Psoas muscle (tissue), 8 donors: ENCODE data around the gene CACNA1A. TPM values are rescaled to one million over a fixed set of nuclear protein-coding genes. Genes with fewer than 3 reads are reported as not detected.
"Not testable (repeated sequence)": the region's sequence is repeated elsewhere in the genome, so short reads cannot be mapped to it uniquely, and the experiment has no call there.

Experiments
- ATAC-seq, 4 donors: fragments of 200-7000 bp; cut with Tn5 transposase; one replicate each; pipeline ENCODE4 v1.9.1; 2020; ENCODE audit warnings: moderate library complexity in 3 of 4, mild to moderate bottlenecking in 2 of 4
- DNase-seq, 2 donors: peaks; one replicate each; pipeline ENCODE4 v3.0.0-alpha.2; 2020
- H3K27ac ChIP-seq: fragments of 200-600 bp; one replicate; pipeline ENCODE4 v1.8.0; 2022
- H3K27me3 ChIP-seq, 3 donors: fragments of 200-600 bp in 1 of 3; one replicate each; pipeline versions ENCODE4 v1.6.1 to v1.8.0; 2013 to 2022; ENCODE audit warnings: low read length in 2 of 3, mild to moderate bottlenecking in 2 of 3, moderate library complexity in 1 of 3; ENCODE audit not compliant: insufficient read depth in 3 of 3
- H3K36me3 ChIP-seq, 2 donors: fragments of 200-600 bp in 1 of 2; one replicate each; pipeline versions ENCODE4 v1.6.1 to v1.8.0; 2013 to 2022; ENCODE audit warnings: low read depth in 1 of 2, mild to moderate bottlenecking in 1 of 2, moderate library complexity in 1 of 2; ENCODE audit not compliant: insufficient read depth in 1 of 2
- H3K4me1 ChIP-seq: fragments of 200-600 bp; one replicate; pipeline ENCODE4 v1.8.0; 2022
- H3K4me3 ChIP-seq: fragments of 200-600 bp; one replicate; pipeline ENCODE4 v1.8.0; 2022; ENCODE audit warnings: mild to moderate bottlenecking
- H3K9me3 ChIP-seq: fragments of 200-600 bp; one replicate; pipeline ENCODE4 v1.8.0; 2022
- CTCF ChIP-seq: fragments of 200-600 bp; IDR thresholded peaks from one replicate; pipeline ENCODE4 v1.8.0; 2022; ENCODE audit warnings: antibody characterized with exemption
- WGBS, 3 donors: extraction: QIAGEN DNeasy Blood & Tissue Kit; methylation state at CpG; one replicate each; pipeline versions ENCODE4 v1.1.6 to v1.1.7; 2013; 5-methylcytosine and 5-hydroxymethylcytosine counted together
- intact Hi-C, 2 donors: fragments of 100-400 bp; cut with DNase I; formaldehyde crosslinking; loops; one replicate each; pipeline versions ENCODE4 v1.11.0 to v1.14.2; 2022
- polyA plus RNA-seq, 3 donors: library from polyadenylated mRNA; stranded (reverse); fragments of 200-250 nt; gene quantifications; one replicate each; pipeline ENCODE4 v1.2.3, GENCODE V29; 2013
- total RNA-seq, 4 donors: library from RNA; stranded (reverse); fragmentation: NEBNext Ultra II Directional in 2 of 4; extraction: Animal tissue kit (Norgen Biotek cat#: 25700) in 2 of 4; gene quantifications; one replicate each; pipeline versions ENCODE4 v1.2.1 to v1.2.4, GENCODE V29; 2021 to 2023
- donor health status: healthy with polysubstance abuse.
- donor health status: DM: no; HTN: no; CAD: no; lungs with moderate emphysema.
- donor health status: Bipolar disorder and iron deficiency.
- donor health status: healthy.
- donor health status: DM: yes; HTN: yes; CAD: no.
- donor health status: DM: no; HTN: no; CAD: no.
- donor health status: DM: no; HTN: no; CAD: no.
- donor health status: DM: yes; HTN: yes; CAD: no.

The CACNA1A gene
- total and polyA plus RNA-seq, 7 donors: 0.14 to 0.60 (median 0.36) TPM

- Histone ChIP-seq H3K36me3 (no peaks in the 10 kb centered on the region), H3K27ac (no peak overlapping the region), H3K4me3 (no peak overlapping the region), H3K27me3 (peaks cover 0 to 4% (median 3%) of the 10 kb centered on the region in 3 donors), H3K9me3 (no peaks in the 10 kb centered on the region), H3K4me1 (no peaks in the 10 kb centered on the region)
- WGBS, 3 donors: 44 to 52% (median 46%) methylated on average over 6 of the region's 6 CpGs
- ATAC-seq (no peak), DNase-seq (no peak)
- intact Hi-C loops: no loop called here
- no peak for TF ChIP-seq CTCF
Measured at GRCh38 chr19:13537454-13537853, 31.2 kb upstream of the CACNA1A start.

GRCh38 chr19:13530720-13531119 lies 24.4 kb upstream of the CACNA1A start:
- no peaks in the 10 kb centered on the region for H3K4me1 ChIP-seq
- no peak overlapping the region for H3K27ac ChIP-seq
- no peak for TF ChIP-seq CTCF
- intact Hi-C loops: no loop called here
- DNase-seq (no peak), ATAC-seq (no peak)
- no peaks in the 10 kb centered on the region for H3K36me3 ChIP-seq
- no peaks in the 10 kb centered on the region for H3K27me3 ChIP-seq
- H3K9me3 ChIP-seq: no peaks in the 10 kb centered on the region
- 25 to 28% (median 25%) methylated on average over 6 of the region's 6 CpGs for WGBS, 3 donors
- no peak overlapping the region for H3K4me3 ChIP-seq

GRCh38 chr19:13529721-13530120 lies 23.4 kb upstream of the CACNA1A start:
- WGBS, 3 donors: 76 to 91% (median 78%) methylated on average over 2 of the region's 2 CpGs
- H3K4me1 ChIP-seq, DNase-seq, H3K36me3 ChIP-seq, H3K27me3 ChIP-seq, H3K27ac ChIP-seq, ATAC-seq, H3K4me3 ChIP-seq, H3K9me3 ChIP-seq, intact Hi-C loops: not testable (repeated sequence)

- Histone ChIP-seq H3K4me3 (no peak overlapping the region), H3K27ac (no peak overlapping the region), H3K4me1 (no peaks in the 10 kb centered on the region), H3K27me3 (no peaks in the 10 kb centered on the region), H3K36me3 (no peaks in the 10 kb centered on the region), H3K9me3 (peaks cover 6% of the 10 kb centered on the region)
- intact Hi-C loops: no loop called here
- TF ChIP-seq CTCF: no peak
- ATAC-seq (no peak), DNase-seq (no peak)
- WGBS, 3 donors: 7 to 19% (median 17%) methylated on average over 2 of the region's 2 CpGs
Measured at GRCh38 chr19:13526552-13526951, 20.3 kb upstream of the CACNA1A start.

- H3K4me3 ChIP-seq: no peak overlapping the region
Measured at GRCh38 chr19:13521066-13521465, 14.8 kb upstream of the CACNA1A start.

More at GRCh38 chr19:13521066-13521465, 14.8 kb upstream of the CACNA1A start:
- no peak overlapping the region for H3K27ac ChIP-seq
- H3K27me3 ChIP-seq: no peaks in the 10 kb centered on the region
- TF ChIP-seq CTCF: no peak
- intact Hi-C loops: no loop called here
- DNase-seq: no peak
- ATAC-seq: no peak
- H3K36me3 ChIP-seq: no peaks in the 10 kb centered on the region
- H3K4me1 ChIP-seq: no peaks in the 10 kb centered on the region
- H3K9me3 ChIP-seq: peaks cover 11% of the 10 kb centered on the region
